Esophagus squamous epithelium (tissue), 5 donors: ENCODE results near the gene GJA1. TPM values are rescaled to one million over a fixed set of nuclear protein-coding genes. Genes with fewer than 3 reads are reported as not detected.

ENCODE experiments used
- DNase-seq: peaks from one replicate; lab custom pipeline; 2025; lab: John Stamatoyannopoulos, UW
- H3K27ac ChIP-seq, 4 donors: fragments of 200-600 bp; sonication (generic); one replicate each; pipeline ENCODE4 v1.5.1; 2016 to 2019; ENCODE audit warnings: mild to moderate bottlenecking in 1 of 4
- H3K27me3 ChIP-seq, 4 donors: fragments of 200-600 bp; sonication (generic); 1 replicate in 3 of 4; 2 replicates in 1 of 4; pipeline versions ENCODE4 v1.5.1 to v1.6.0; 2017 to 2021; ENCODE audit warnings: antibody characterized with exemption in 1 of 4
- H3K36me3 ChIP-seq, 3 donors: fragments of 200-600 bp; sonication (generic); one replicate each; pipeline ENCODE4 v1.5.1; 2016 to 2019
- H3K4me1 ChIP-seq, 3 donors: fragments of 200-600 bp; sonication (generic); one replicate each; pipeline ENCODE4 v1.5.1; 2017 to 2019
- H3K4me3 ChIP-seq, 4 donors: fragments of 200-600 bp; sonication (generic); 1 replicate in 3 of 4; 2 replicates in 1 of 4; pipeline ENCODE4 v1.5.1; 2016 to 2019; ENCODE audit warnings: mild to moderate bottlenecking in 2 of 4, moderate library complexity in 1 of 4
- H3K9me3 ChIP-seq, 3 donors: fragments of 200-600 bp; sonication (generic); one replicate each; pipeline ENCODE4 v1.5.1; 2016 to 2019
- POLR2A ChIP-seq, 4 donors: fragments of 450-650 bp; IDR thresholded peaks; one replicate each; pipeline ENCODE4 v1.6.1; 2017; ENCODE audit warnings: antibody characterized with exemption in 4 of 4, mild to moderate bottlenecking in 4 of 4, moderate library complexity in 3 of 4
- WGBS, 2 donors: methylation state at CpG; one replicate each; pipeline ENCODE4 v1.1.5; 2018; 5-methylcytosine and 5-hydroxymethylcytosine counted together
- intact Hi-C: fragments of 100-400 bp; cut with DNase I; formaldehyde crosslinking; loops from one replicate; pipeline ENCODE4 v1.15.0; 2022
- total RNA-seq, 4 donors: library from RNA; depleted of rRNA; stranded (reverse); fragments of >200 nt; gene quantifications; one replicate each; pipeline ENCODE4 v1.1.0, GENCODE V29; 2016
- TF ChIP-seq, protein P1 (sequence below), 6 experiments: fragments of 450-650 bp in 4 of 6; fragments of 200-600 bp in 2 of 6; sonication (generic) in 2 of 6; IDR thresholded peaks; one replicate each; pipeline ENCODE4 v1.5.1; 2016 to 2019; ENCODE audit warnings: antibody characterized with exemption in 6 of 6, mild to moderate bottlenecking in 4 of 6, moderate library complexity in 4 of 6
- donor health status: DM: yes; HTN: yes; CAD: no.

Gene GJA1
- total RNA-seq, 4 donors from 2014 or later, result 73.1 to 118 (median 89.4) TPM

- peak overlapping the region in 3 of 4 donors; percentile 13 to 91 (median 86) for H3K27ac ChIP-seq
- H3K4me3 ChIP-seq, result peak overlapping the region in 3 of 4 donors; percentile 65 to 79 (median 68)
- TF ChIP-seq, protein P1, sequence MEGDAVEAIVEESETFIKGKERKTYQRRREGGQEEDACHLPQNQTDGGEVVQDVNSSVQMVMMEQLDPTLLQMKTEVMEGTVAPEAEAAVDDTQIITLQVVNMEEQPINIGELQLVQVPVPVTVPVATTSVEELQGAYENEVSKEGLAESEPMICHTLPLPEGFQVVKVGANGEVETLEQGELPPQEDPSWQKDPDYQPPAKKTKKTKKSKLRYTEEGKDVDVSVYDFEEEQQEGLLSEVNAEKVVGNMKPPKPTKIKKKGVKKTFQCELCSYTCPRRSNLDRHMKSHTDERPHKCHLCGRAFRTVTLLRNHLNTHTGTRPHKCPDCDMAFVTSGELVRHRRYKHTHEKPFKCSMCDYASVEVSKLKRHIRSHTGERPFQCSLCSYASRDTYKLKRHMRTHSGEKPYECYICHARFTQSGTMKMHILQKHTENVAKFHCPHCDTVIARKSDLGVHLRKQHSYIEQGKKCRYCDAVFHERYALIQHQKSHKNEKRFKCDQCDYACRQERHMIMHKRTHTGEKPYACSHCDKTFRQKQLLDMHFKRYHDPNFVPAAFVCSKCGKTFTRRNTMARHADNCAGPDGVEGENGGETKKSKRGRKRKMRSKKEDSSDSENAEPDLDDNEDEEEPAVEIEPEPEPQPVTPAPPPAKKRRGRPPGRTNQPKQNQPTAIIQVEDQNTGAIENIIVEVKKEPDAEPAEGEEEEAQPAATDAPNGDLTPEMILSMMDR (IDR thresholded peaks at IDR 0.05), result no peak
- no peak for TF ChIP-seq POLR2A (IDR thresholded peaks at IDR 0.05)
- 34 to 57% methylated on average over 3 of the region's 3 CpGs for WGBS, 2 donors
- no peaks in the 10 kb centered on the region for H3K9me3 ChIP-seq
- peaks cover 8 to 74% (median 12%) of the 10 kb centered on the region in 3 donors for H3K4me1 ChIP-seq
- intact Hi-C loops, result loop anchor here (10.0 kb wide), 1 partner anchor 406 kb away; no protein-coding TSS in a partner anchor
- no peaks in the 10 kb centered on the region for H3K27me3 ChIP-seq
- no peaks in the 10 kb centered on the region for H3K36me3 ChIP-seq
- DNase-seq, result no peak
Observed at GRCh38 chr6:121438869-121439268, 3.4 kb downstream of the GJA1 start.

DNA sequence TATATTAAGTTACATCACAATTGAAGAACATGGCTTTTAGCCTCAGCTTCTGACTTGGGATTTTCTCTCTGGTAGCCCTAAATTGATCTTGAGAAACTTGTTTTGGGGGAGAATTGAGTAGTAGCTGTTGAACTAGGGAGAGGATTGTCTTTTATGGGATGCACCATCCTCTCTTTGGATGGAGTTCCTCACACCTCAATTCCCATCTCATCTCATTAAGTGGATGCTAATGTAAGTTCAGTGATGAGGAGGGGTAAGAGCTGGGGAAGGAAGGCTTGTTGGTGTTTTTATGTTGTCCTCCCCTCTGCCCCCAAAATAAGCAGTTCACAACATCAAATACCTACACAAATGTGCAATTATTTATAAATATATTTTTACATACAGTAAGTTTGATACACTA is 4.0 kb downstream of the GJA1 start:
- Histone ChIP-seq H3K27ac (peak overlapping the region; percentile 13 to 91 (median 70)), H3K27me3 (no peaks in the 10 kb centered on the region), H3K4me3 (peak overlapping the region in 3 of 4 donors; percentile 1 to 79 (median 65)), H3K36me3 (no peaks in the 10 kb centered on the region), H3K9me3 (no peaks in the 10 kb centered on the region), H3K4me1 (peaks cover 8 to 78% (median 12%) of the 10 kb centered on the region in 3 donors)
- intact Hi-C loops, result loop anchor here (10.0 kb wide), 1 partner anchor 405 kb away; no protein-coding TSS in a partner anchor
- DNase-seq, result no peak
- TF ChIP-seq POLR2A (IDR thresholded peaks at IDR 0.05), result no peak
- TF ChIP-seq, protein P1 (IDR thresholded peaks at IDR 0.05), result no peak

GRCh38 chr6:121439926-121440325 is 4.5 kb downstream of the GJA1 start:
- intact Hi-C loops, result loop anchor here (10.0 kb wide), 1 partner anchor 405 kb away; no protein-coding TSS in a partner anchor
- no peaks in the 10 kb centered on the region for H3K9me3 ChIP-seq
- peaks cover 8 to 78% (median 15%) of the 10 kb centered on the region in 3 donors for H3K4me1 ChIP-seq
- peaks cover 0 to 4% (median 0%) of the 10 kb centered on the region in 3 donors for H3K36me3 ChIP-seq
- no peak for DNase-seq
- H3K27me3 ChIP-seq, result no peaks in the 10 kb centered on the region
- peak overlapping the region in 3 of 4 donors; percentile 54 to 91 (median 86) for H3K27ac ChIP-seq
- no peak for TF ChIP-seq POLR2A (IDR thresholded peaks at IDR 0.05)
- TF ChIP-seq, protein P1 (IDR thresholded peaks at IDR 0.05), result no peak
- 22 to 28% methylated on average over 4 of the region's 4 CpGs for WGBS, 2 donors
- H3K4me3 ChIP-seq, result peak overlapping the region in 2 of 4 donors; percentile 1 to 79

DNA sequence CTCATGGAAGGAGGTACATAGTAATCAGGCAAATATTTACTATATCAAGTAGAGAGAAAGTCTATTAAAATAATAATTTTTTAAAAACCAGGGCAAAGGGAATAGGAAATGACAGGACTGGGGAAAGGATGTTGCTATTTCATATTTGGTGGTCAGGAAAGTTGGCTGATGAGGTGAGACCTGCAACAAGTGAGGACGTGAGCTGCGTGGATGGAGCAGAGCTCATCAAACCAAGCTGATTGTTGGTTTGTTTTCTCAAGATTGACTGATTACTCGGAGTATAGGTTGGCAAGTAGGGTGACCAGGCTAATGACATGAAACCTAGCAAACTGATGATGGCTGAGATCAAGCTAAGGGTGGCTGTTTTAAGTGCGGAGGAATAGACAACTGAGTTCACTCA is 6.0 kb downstream of the GJA1 start:
- H3K27me3 ChIP-seq, result no peaks in the 10 kb centered on the region
- no peak for DNase-seq
- H3K9me3 ChIP-seq, result no peaks in the 10 kb centered on the region
- peak overlapping the region in 2 of 4 donors; percentile 15 to 36 for H3K27ac ChIP-seq
- peaks cover 0 to 10% (median 0%) of the 10 kb centered on the region in 3 donors for H3K36me3 ChIP-seq
- H3K4me1 ChIP-seq, result peaks cover 8 to 87% (median 15%) of the 10 kb centered on the region in 3 donors
- intact Hi-C loops, result no loop called here
- TF ChIP-seq POLR2A (IDR thresholded peaks at IDR 0.05), result no peak
- TF ChIP-seq, protein P1 (IDR thresholded peaks at IDR 0.05), result no peak
- 61 to 69% methylated on average over 4 of the region's 4 CpGs for WGBS, 2 donors
- H3K4me3 ChIP-seq, result peak overlapping the region in 1 of 4 donors; percentile 20

DNA sequence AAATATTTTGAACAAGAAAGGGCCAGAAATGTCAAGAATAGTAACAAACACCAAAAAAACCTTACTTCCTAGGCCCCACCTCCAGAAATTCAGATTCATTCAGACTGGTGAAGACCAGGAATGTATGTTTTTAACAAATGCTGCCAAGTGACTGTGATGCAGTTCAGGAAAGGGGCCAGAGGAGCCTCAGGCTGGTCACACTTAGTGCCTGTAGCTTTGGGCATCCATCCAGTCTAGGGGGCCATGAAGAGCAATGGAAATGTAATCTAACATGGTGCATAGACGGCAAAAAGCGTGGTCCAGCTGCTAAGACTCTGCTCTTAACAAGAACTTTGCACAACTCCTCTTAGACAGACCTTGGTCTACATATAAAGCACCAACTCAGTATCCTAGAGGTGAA is 7.1 kb downstream of the GJA1 start:
- peak overlapping the region in 3 of 4 donors; percentile 3 to 36 (median 15) for H3K27ac ChIP-seq
- WGBS, 2 donors, result 47 to 60% methylated on average over 2 of the region's 2 CpGs
- H3K4me3 ChIP-seq, result no peak overlapping the region
- H3K27me3 ChIP-seq, result no peaks in the 10 kb centered on the region
- peaks cover 0 to 21% (median 6%) of the 10 kb centered on the region in 3 donors for H3K36me3 ChIP-seq
- DNase-seq, result no peak
- no peaks in the 10 kb centered on the region for H3K9me3 ChIP-seq
- peaks cover 8 to 90% (median 15%) of the 10 kb centered on the region in 3 donors for H3K4me1 ChIP-seq
- no peak for TF ChIP-seq POLR2A (IDR thresholded peaks at IDR 0.05)
- TF ChIP-seq, protein P1 (IDR thresholded peaks at IDR 0.05), result no peak
- intact Hi-C loops, result no loop called here
